Sigmoid colon (tissue), 7 donors: Measurements from ENCODE around the gene CNN3. TPM values are rescaled to one million over a fixed set of nuclear protein-coding genes. Genes with fewer than 3 reads are reported as not detected.
"Not testable (repeated sequence)": the region's sequence is repeated elsewhere in the genome, so short reads cannot be mapped to it uniquely, and the experiment has no call there.

Source experiments
- DNase-seq: peaks from one replicate; pipeline ENCODE4 v3.0.0-alpha.2; 2019
- H3K27ac ChIP-seq, 4 donors: fragments of 200-600 bp; sonication (generic); one replicate each; pipeline ENCODE4 v1.5.1; 2016 to 2019; ENCODE audit warnings: mild to moderate bottlenecking in 1 of 4
- H3K27me3 ChIP-seq, 3 donors: fragments of 200-600 bp; sonication (generic); one replicate each; pipeline ENCODE4 v1.5.1; 2019; ENCODE audit warnings: mild to moderate bottlenecking in 1 of 3
- H3K36me3 ChIP-seq, 4 donors: fragments of 200-600 bp; sonication (generic); one replicate each; pipeline ENCODE4 v1.5.1; 2016 to 2019
- H3K4me1 ChIP-seq, 4 donors: fragments of 200-600 bp; sonication (generic); one replicate each; pipeline ENCODE4 v1.5.1; 2017 to 2019
- H3K4me3 ChIP-seq, 4 donors: fragments of 200-600 bp; sonication (generic); one replicate each; pipeline ENCODE4 v1.5.1; 2017 to 2019; ENCODE audit warnings: mild to moderate bottlenecking in 2 of 4, moderate library complexity in 1 of 4
- H3K9me3 ChIP-seq, 4 donors: fragments of 200-600 bp in 3 of 4; sonication (generic) in 3 of 4; one replicate each; pipeline versions ENCODE4 v1.5.1 to v1.6.1; 2013 to 2019
- CTCF ChIP-seq, 4 experiments: fragments of 450-650 bp in 3 of 4; fragments of 200-600 bp in 1 of 4; IDR thresholded peaks; one replicate each; pipeline ENCODE4 v1.5.1; 2016 to 2019; ENCODE audit warnings: antibody characterized with exemption in 4 of 4, mild to moderate bottlenecking in 3 of 4, moderate library complexity in 2 of 4
- EP300 ChIP-seq, 4 donors: sonication (generic); formaldehyde crosslinking; IDR thresholded peaks; one replicate each; pipeline ENCODE4 v1.6.1; 2017; ENCODE audit warnings: antibody characterized with exemption in 4 of 4
- POLR2A ChIP-seq, 2 donors: fragments of 450-650 bp; IDR thresholded peaks; one replicate each; pipeline ENCODE4 v1.6.1; 2016; ENCODE audit warnings: antibody characterized with exemption in 2 of 2, mild to moderate bottlenecking in 2 of 2, moderate library complexity in 2 of 2
- POLR2AphosphoS5 ChIP-seq, 4 donors: sonication (generic); formaldehyde crosslinking; IDR thresholded peaks; one replicate each; pipeline ENCODE4 v1.6.1; 2017; ENCODE audit warnings: antibody characterized with exemption in 4 of 4
- WGBS, 2 donors: extraction: QIAGEN DNeasy Blood & Tissue Kit; methylation state at CpG; one replicate each; pipeline ENCODE4 v1.1.7; 2013; 5-methylcytosine and 5-hydroxymethylcytosine counted together
- intact Hi-C: fragments of 100-400 bp; cut with DNase I; formaldehyde crosslinking; loops from one replicate; pipeline ENCODE4 v1.15.1; 2023
- polyA plus RNA-seq, 3 donors: library from polyadenylated mRNA; stranded (reverse); fragments of 200-250 nt; gene quantifications; one replicate each; pipeline ENCODE4 v1.2.3, GENCODE V29; 2013
- total RNA-seq, 4 donors: library from RNA; depleted of rRNA; stranded (reverse); fragments of >200 nt; gene quantifications; one replicate each; pipeline ENCODE4 v1.1.0, GENCODE V29; 2016
- donor health status: healthy with polysubstance abuse.
- donor health status: Bipolar disorder and iron deficiency.
- donor health status: healthy.

Gene CNN3
- total and polyA plus RNA-seq, 7 donors = 58.3 to 247 (median 157) TPM

GRCh38 chr1:94947437-94947836 lies 20.5 kb upstream of the CNN3 start:
- Histone ChIP-seq H3K27me3 (no peaks in the 10 kb centered on the region), H3K27ac (peak overlapping the region; percentile 6 to 58 (median 19)), H3K36me3 (no peaks in the 10 kb centered on the region), H3K9me3 (no peaks in the 10 kb centered on the region), H3K4me3 (no peak overlapping the region), H3K4me1 (peaks cover 0 to 7% (median 0%) of the 10 kb centered on the region in 4 donors)
- no peak for DNase-seq
- 33 to 64% methylated on average over 1 of the region's 1 CpG for WGBS, 2 donors
- TF ChIP-seq POLR2AphosphoS5 (IDR thresholded peaks at IDR 0.05) (no peak), EP300 (IDR thresholded peaks at IDR 0.05) (no peak), CTCF (IDR thresholded peaks at IDR 0.05) (no peak)
- intact Hi-C loops = no loop called here

- DNase-seq = no peak
- Histone ChIP-seq H3K27ac (peak overlapping the region in 3 of 4 donors; percentile 6 to 58 (median 18)), H3K4me3 (no peak overlapping the region), H3K27me3 (no peaks in the 10 kb centered on the region), H3K36me3 (no peaks in the 10 kb centered on the region), H3K4me1 (peaks cover 0 to 10% (median 0%) of the 10 kb centered on the region in 4 donors), H3K9me3 (no peaks in the 10 kb centered on the region)
- intact Hi-C loops = no loop called here
- TF ChIP-seq POLR2AphosphoS5 (IDR thresholded peaks at IDR 0.05) (no peak), POLR2A (IDR thresholded peaks at IDR 0.05) (no peak), CTCF (IDR thresholded peaks at IDR 0.05) (no peak), EP300 (IDR thresholded peaks at IDR 0.05) (no peak)
- 10 to 38% methylated on average over 3 of the region's 3 CpGs for WGBS, 2 donors
Observed at GRCh38 chr1:94946886-94947285, 20.0 kb upstream of the CNN3 start.

- Histone ChIP-seq H3K9me3 (no peaks in the 10 kb centered on the region), H3K4me1 (peaks cover 0 to 20% (median 7%) of the 10 kb centered on the region in 4 donors), H3K4me3 (no peak overlapping the region), H3K27ac (peak overlapping the region in 1 of 4 donors; percentile 29), H3K27me3 (no peaks in the 10 kb centered on the region), H3K36me3 (no peaks in the 10 kb centered on the region)
- TF ChIP-seq POLR2AphosphoS5 (IDR thresholded peaks at IDR 0.05) (peak in 2 of 4 donors; percentile 13 to 29), EP300 (IDR thresholded peaks at IDR 0.05) (no peak), POLR2A (IDR thresholded peaks at IDR 0.05) (no peak)
- 20 to 64% methylated on average over 8 of the region's 8 CpGs for WGBS, 2 donors
- no peak for DNase-seq
- intact Hi-C loops = no loop called here
Observed at GRCh38 chr1:94942171-94943128, 15.5 kb upstream of the CNN3 start.

GRCh38 chr1:94941480-94941879 lies 14.6 kb upstream of the CNN3 start:
- 85 to 98% methylated on average over 1 of the region's 1 CpG for WGBS, 2 donors
- Histone ChIP-seq H3K27ac (peak overlapping the region in 1 of 4 donors; percentile 29), H3K4me1 (peaks cover 0 to 25% (median 17%) of the 10 kb centered on the region in 4 donors)
- H3K27me3 ChIP-seq, H3K9me3 ChIP-seq, H3K36me3 ChIP-seq, H3K4me3 ChIP-seq, intact Hi-C loops, DNase-seq: not testable (repeated sequence)

- intact Hi-C loops = no loop called here
- DNase-seq = no peak
Observed at GRCh38 chr1:94940738-94941137, 13.8 kb upstream of the CNN3 start.

More at GRCh38 chr1:94940738-94941137, 13.8 kb upstream of the CNN3 start:
- Histone ChIP-seq H3K36me3 (no peaks in the 10 kb centered on the region), H3K27ac (no peak overlapping the region), H3K4me3 (no peak overlapping the region), H3K4me1 (peaks cover 0 to 33% (median 23%) of the 10 kb centered on the region in 4 donors), H3K9me3 (no peaks in the 10 kb centered on the region), H3K27me3 (no peaks in the 10 kb centered on the region)
- 93 to 97% methylated on average over 3 of the region's 3 CpGs for WGBS, 2 donors
- TF ChIP-seq POLR2A (IDR thresholded peaks at IDR 0.05) = no peak
- no peak for TF ChIP-seq POLR2AphosphoS5 (IDR thresholded peaks at IDR 0.05)
- no peak for TF ChIP-seq EP300 (IDR thresholded peaks at IDR 0.05)
- no peak for TF ChIP-seq CTCF (IDR thresholded peaks at IDR 0.05)
